ENCODE measurements around the gene FOXJ3. TPM values are rescaled to one million over a fixed set of nuclear protein-coding genes. Genes with fewer than 3 reads are reported as not detected.

FOXJ3 gene
- total and polyA plus RNA-seq, 2 of the 13 experiments (the other 11 are each of a cell fraction or from before 2014, with no cell fraction given): 16.6 to 48.5 TPM

DNA sequence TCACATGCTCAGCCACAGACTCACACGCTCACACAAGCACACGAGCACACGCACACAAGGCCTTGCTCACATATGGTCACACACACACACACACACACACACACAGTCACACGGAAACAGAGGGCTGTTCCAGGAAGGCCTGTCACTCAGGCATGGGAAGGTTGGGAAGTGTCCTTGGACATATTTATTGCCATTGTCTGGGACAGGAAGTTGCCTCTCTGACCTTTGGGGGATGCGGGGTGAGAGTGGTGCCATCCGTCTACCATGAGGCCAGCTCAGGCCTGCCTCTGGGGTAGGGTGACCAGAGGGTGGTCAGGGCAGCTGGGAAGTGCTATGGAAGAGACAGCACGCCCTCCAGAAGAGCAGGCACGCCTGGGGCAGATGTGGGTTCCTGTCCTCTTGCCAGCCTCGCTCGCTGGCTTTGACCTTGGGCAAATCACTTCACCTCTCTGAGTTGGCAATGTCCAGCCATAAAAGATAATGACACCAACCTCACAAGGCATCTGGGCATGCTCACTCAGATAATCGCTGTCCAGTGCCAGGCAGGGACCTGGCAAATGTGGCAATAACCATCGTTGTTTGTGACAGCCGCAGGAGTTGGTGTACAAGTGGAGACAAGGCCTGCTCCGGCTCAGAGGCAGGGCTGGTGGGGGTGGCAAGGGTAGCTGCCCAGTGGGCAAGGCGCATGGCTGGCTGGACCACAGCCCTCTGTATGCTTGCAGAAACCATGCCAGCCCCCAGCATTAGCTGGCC is 162.5 kb downstream of the FOXJ3 start (continued):
- TF ChIP-seq, protein P1, sequence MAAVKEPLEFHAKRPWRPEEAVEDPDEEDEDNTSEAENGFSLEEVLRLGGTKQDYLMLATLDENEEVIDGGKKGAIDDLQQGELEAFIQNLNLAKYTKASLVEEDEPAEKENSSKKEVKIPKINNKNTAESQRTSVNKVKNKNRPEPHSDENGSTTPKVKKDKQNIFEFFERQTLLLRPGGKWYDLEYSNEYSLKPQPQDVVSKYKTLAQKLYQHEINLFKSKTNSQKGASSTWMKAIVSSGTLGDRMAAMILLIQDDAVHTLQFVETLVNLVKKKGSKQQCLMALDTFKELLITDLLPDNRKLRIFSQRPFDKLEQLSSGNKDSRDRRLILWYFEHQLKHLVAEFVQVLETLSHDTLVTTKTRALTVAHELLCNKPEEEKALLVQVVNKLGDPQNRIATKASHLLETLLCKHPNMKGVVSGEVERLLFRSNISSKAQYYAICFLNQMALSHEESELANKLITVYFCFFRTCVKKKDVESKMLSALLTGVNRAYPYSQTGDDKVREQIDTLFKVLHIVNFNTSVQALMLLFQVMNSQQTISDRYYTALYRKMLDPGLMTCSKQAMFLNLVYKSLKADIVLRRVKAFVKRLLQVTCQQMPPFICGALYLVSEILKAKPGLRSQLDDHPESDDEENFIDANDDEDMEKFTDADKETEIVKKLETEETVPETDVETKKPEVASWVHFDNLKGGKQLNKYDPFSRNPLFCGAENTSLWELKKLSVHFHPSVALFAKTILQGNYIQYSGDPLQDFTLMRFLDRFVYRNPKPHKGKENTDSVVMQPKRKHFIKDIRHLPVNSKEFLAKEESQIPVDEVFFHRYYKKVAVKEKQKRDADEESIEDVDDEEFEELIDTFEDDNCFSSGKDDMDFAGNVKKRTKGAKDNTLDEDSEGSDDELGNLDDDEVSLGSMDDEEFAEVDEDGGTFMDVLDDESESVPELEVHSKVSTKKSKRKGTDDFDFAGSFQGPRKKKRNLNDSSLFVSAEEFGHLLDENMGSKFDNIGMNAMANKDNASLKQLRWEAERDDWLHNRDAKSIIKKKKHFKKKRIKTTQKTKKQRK (IDR thresholded peaks at IDR 0.05; ENCODE audit: low read length): no peak
- TF ChIP-seq, protein P2, sequence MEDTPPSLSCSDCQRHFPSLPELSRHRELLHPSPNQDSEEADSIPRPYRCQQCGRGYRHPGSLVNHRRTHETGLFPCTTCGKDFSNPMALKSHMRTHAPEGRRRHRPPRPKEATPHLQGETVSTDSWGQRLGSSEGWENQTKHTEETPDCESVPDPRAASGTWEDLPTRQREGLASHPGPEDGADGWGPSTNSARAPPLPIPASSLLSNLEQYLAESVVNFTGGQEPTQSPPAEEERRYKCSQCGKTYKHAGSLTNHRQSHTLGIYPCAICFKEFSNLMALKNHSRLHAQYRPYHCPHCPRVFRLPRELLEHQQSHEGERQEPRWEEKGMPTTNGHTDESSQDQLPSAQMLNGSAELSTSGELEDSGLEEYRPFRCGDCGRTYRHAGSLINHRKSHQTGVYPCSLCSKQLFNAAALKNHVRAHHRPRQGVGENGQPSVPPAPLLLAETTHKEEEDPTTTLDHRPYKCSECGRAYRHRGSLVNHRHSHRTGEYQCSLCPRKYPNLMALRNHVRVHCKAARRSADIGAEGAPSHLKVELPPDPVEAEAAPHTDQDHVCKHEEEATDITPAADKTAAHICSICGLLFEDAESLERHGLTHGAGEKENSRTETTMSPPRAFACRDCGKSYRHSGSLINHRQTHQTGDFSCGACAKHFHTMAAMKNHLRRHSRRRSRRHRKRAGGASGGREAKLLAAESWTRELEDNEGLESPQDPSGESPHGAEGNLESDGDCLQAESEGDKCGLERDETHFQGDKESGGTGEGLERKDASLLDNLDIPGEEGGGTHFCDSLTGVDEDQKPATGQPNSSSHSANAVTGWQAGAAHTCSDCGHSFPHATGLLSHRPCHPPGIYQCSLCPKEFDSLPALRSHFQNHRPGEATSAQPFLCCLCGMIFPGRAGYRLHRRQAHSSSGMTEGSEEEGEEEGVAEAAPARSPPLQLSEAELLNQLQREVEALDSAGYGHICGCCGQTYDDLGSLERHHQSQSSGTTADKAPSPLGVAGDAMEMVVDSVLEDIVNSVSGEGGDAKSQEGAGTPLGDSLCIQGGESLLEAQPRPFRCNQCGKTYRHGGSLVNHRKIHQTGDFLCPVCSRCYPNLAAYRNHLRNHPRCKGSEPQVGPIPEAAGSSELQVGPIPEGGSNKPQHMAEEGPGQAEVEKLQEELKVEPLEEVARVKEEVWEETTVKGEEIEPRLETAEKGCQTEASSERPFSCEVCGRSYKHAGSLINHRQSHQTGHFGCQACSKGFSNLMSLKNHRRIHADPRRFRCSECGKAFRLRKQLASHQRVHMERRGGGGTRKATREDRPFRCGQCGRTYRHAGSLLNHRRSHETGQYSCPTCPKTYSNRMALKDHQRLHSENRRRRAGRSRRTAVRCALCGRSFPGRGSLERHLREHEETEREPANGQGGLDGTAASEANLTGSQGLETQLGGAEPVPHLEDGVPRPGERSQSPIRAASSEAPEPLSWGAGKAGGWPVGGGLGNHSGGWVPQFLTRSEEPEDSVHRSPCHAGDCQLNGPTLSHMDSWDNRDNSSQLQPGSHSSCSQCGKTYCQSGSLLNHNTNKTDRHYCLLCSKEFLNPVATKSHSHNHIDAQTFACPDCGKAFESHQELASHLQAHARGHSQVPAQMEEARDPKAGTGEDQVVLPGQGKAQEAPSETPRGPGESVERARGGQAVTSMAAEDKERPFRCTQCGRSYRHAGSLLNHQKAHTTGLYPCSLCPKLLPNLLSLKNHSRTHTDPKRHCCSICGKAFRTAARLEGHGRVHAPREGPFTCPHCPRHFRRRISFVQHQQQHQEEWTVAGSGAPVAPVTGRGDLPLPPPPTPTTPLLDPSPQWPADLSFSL (CRISPR knock-in tag; IDR thresholded peaks at IDR 0.05): peak; percentile 74
- TF ChIP-seq, protein P3, sequence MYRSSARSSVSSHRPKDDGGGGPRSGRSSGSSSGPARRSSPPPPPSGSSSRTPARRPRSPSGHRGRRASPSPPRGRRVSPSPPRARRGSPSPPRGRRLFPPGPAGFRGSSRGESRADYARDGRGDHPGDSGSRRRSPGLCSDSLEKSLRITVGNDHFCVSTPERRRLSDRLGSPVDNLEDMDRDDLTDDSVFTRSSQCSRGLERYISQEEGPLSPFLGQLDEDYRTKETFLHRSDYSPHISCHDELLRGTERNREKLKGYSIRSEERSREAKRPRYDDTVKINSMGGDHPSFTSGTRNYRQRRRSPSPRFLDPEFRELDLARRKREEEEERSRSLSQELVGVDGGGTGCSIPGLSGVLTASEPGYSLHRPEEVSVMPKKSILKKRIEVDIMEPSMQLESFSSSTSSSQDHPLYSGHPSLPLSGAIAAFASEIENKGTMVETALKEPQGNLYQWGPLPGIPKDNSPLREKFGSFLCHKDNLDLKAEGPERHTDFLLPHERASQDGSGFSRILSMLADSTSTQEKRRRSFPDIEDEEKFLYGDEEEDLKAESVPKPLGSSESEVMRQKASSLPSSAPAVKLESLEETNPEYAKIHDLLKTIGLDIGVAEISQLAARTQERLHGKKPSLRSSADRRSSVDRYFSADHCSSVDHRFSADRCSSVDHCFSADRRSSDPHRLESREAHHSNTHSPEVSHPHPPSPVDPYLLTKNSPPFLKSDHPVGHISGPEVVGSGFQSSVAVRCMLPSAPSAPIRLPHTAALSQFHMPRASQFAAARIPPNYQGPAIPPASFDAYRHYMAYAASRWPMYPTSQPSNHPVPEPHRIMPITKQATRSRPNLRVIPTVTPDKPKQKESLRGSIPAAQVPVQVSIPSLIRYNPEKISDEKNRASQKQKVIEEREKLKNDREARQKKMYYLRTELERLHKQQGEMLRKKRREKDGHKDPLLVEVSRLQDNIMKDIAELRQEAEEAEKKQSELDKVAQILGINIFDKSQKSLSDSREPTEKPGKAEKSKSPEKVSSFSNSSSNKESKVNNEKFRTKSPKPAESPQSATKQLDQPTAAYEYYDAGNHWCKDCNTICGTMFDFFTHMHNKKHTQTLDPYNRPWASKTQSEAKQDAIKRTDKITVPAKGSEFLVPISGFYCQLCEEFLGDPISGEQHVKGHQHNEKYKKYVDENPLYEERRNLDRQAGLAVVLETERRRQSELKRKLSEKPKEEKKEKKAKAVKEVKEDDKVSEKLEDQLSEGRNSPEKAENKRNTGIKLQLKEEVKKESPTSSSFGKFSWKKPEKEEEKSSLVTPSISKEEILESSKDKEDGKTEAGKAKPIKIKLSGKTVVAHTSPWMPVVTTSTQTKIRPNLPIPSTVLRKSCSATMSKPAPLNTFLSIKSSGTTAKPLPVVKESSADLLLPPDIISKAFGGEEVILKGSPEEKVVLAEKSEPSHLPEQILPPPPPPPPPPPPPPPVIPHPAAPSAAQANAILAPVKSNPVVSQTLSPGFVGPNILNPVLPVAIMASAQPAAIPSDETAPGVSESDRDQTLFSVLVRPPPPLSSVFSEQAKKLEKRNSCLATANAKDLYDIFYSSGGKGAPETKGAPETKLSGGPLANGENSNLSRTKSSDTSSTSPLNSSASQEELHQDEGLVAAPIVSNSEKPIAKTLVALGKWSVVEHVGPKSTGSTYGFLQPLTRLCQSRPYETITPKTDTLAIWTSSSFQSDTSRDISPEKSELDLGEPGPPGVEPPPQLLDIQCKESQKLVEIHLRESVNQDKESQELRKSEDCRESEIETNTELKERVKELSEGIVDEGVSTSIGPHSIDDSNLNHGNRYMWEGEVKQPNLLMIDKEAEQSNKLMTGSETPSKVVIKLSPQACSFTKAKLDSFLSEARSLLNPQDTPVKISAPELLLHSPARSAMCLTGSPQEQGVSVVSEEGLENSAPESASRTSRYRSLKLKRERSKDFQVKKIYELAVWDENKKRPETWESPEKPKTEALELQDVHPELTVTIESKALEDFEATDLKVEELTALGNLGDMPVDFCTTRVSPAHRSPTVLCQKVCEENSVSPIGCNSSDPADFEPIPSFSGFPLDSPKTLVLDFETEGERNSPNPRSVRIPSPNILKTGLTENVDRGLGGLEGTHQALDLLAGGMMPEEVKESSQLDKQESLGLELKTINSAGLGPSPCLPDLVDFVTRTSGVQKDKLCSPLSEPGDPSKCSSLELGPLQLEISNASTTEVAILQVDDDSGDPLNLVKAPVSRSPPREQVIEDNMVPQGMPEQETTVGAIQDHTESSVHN (CRISPR knock-in tag; IDR thresholded peaks at IDR 0.05): 0 out of 2 replicates have a peak, but pooled peaks have one; percentile 32
- no peak for TF ChIP-seq SETDB1 (CRISPR knock-in tag; IDR thresholded peaks at IDR 0.05; ENCODE audit: borderline replicate concordance)
